K562 (cell line): ENCODE measurements around the gene AUNIP. TPM values are rescaled to one million over a fixed set of nuclear protein-coding genes. Genes with fewer than 3 reads are reported as not detected.

Experiments
- CHD1 ChIP-seq: fragments of 200-600 bp; sonication (generic); IDR thresholded peaks from one replicate; pipeline ENCODE4 v1.6.1; 2012; ENCODE audit warnings: mild to moderate bottlenecking, moderate library complexity, low read length, inconsistent platforms
- FOXK1 ChIP-seq: sonication (generic); formaldehyde crosslinking; IDR thresholded peaks from 2 replicates; pipeline ENCODE4 v1.8.0; 2022; ENCODE audit warnings: missing genetic modification reagents, mild to moderate bottlenecking, borderline replicate concordance
- GABPB1 ChIP-seq: sonication (generic); formaldehyde crosslinking; IDR thresholded peaks from 2 replicates; pipeline ENCODE4 v1.8.0; 2022; ENCODE audit warnings: mild to moderate bottlenecking, missing genetic modification reagents
- HMGN3 ChIP-seq: IDR thresholded peaks from 2 replicates; pipeline ENCODE4 v1.6.1; 2011; ENCODE audit warnings: borderline replicate concordance, low read depth, mild to moderate bottlenecking, mixed read lengths, low read length; ENCODE audit not compliant: insufficient read length; ENCODE audit errors: extremely low read depth
- KAT2B ChIP-seq: IDR thresholded peaks from one replicate; pipeline ENCODE4 v1.6.1; 2012; ENCODE audit warnings: low read depth, mild to moderate bottlenecking, control low read depth, inconsistent platforms, low read length, moderate library complexity
- RFX7 ChIP-seq: fragments of 250-450 bp; sonication (Bioruptor Pico); IDR thresholded peaks from 2 replicates; pipeline ENCODE4 v1.5.1; 2021; ENCODE audit warnings: mild to moderate bottlenecking
- SNRNP70 ChIP-seq: fragments of 200-400 bp; formaldehyde crosslinking; optimal IDR thresholded peaks from 2 replicates; pipeline ENCODE3; 2017; ENCODE audit warnings: low read depth, low read length
- ZBTB17 ChIP-seq: fragments of 450-650 bp; formaldehyde crosslinking; IDR thresholded peaks from 2 replicates; pipeline ENCODE4 v1.4.0; 2020; ENCODE audit warnings: mild to moderate bottlenecking
- ZNF232 ChIP-seq: sonication (generic); formaldehyde crosslinking; IDR thresholded peaks from 2 replicates; pipeline ENCODE4 v1.8.0; 2022; ENCODE audit warnings: mild to moderate bottlenecking, missing genetic modification reagents
- ZZZ3 ChIP-seq: fragments of 450-650 bp; IDR thresholded peaks from 2 replicates; pipeline ENCODE4 v1.6.1; 2016; ENCODE audit warnings: antibody characterized with exemption, mild to moderate bottlenecking, moderate library complexity
- polyA plus RNA-seq, 8 experiments: library from polyadenylated mRNA; depleted of rRNA in 4 of 8; stranded (reverse) in 5 of 8; unstranded in 3 of 8; fragments of >200 nt; fragmentation: Nextera tagmentation in 2 of 8; fragmentation: Illumina TruSeq in 1 of 8; extraction: Ambion mirVana in 2 of 8; extraction: Trizol in 1 of 8; gene quantifications; 2 replicates each; pipeline versions ENCODE4 v1.2.1 to v1.2.3, GENCODE V29; 2011 to 2014; ENCODE audit warnings: inconsistent platforms in 1 of 8, missing spikeins in 1 of 8
- total RNA-seq, 7 experiments: library from RNA; depleted of rRNA in 6 of 7; stranded (reverse); fragments of >200 nt in 6 of 7; fragmentation: Illumina TruSeq in 2 of 7; extraction: Trizol in 2 of 7; gene quantifications; 2 replicates each; pipeline versions ENCODE4 v1.2.1 to v1.2.3, GENCODE V29; 2011 to 2021; ENCODE audit warnings: low replicate concordance in 1 of 7
- TF ChIP-seq, protein P1 (sequence below), 2 experiments: fragments of 150-350 bp in 1 of 2; IDR thresholded peaks; 2 replicates each; pipeline ENCODE4 v1.6.1; 2012 to 2016; ENCODE audit warnings: low read depth in 2 of 2, low read length in 2 of 2, mild to moderate bottlenecking in 1 of 2, moderate library complexity in 1 of 2
- TF ChIP-seq, protein P2 (sequence below): fragments of 450-650 bp; IDR thresholded peaks from 2 replicates; pipeline ENCODE4 v1.6.1; 2017; ENCODE audit warnings: antibody characterized with exemption, mild to moderate bottlenecking
- TF ChIP-seq, protein P3 (sequence below): conservative IDR thresholded peaks from 2 replicates; pipeline ENCODE4 v1.6.1; 2011; ENCODE audit warnings: low read depth, mild to moderate bottlenecking, low read length; ENCODE audit not compliant: control insufficient read depth
- TF ChIP-seq, protein P4 (sequence below): fragments of 250-450 bp; sonication (Bioruptor Pico); IDR thresholded peaks from 2 replicates; pipeline ENCODE4 v1.4.0; 2020; ENCODE audit warnings: borderline replicate concordance
- TF ChIP-seq, protein P5 (sequence below): fragments of 250-450 bp; sonication (Bioruptor Pico); IDR thresholded peaks from 2 replicates; pipeline ENCODE4 v1.4.0; 2020

Gene AUNIP
- total and polyA plus RNA-seq, 9 of the 15 experiments (the other 6 are each of a cell fraction or from before 2014, with no cell fraction given), result 12.1 to 53.8 (median 47.1) TPM

DNA sequence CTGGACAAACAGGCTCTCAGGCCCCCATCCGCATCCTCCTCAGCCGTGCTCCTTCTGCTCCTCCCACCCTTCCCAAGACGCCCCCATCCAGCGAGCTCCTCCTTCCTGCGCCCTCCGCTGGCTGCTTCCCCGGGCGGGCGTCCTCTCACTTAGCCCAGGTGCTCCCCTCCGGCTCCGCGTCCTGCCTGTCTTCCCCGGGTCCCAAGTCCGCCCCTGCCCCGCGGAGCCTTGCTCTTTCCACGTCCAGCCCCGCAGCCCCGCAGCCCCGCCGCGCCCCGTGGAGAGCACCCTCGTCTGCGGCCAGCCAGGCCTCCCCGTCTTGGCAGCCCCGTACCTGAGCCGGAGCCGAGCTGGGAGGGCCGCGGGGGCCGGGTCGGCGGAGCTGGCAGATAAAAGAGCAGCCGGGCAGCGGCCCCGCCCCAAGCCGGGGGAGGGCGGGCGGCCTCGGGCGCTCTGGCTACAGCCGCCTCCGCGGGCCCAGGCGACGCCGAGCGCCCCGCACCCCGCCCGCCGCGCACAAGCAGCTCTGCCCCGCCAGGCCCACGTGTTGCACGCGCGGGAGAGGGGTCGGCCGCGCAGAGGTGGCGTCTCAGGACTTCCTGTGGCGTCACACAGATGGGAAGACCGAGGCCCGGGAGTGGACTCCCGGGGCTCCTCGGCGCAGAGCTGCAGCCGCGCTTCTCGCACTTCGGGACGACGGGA lies 16.0 kb upstream of the AUNIP start, which contains the start of gene PAQR7 (continued):
- TF ChIP-seq, protein P1, sequence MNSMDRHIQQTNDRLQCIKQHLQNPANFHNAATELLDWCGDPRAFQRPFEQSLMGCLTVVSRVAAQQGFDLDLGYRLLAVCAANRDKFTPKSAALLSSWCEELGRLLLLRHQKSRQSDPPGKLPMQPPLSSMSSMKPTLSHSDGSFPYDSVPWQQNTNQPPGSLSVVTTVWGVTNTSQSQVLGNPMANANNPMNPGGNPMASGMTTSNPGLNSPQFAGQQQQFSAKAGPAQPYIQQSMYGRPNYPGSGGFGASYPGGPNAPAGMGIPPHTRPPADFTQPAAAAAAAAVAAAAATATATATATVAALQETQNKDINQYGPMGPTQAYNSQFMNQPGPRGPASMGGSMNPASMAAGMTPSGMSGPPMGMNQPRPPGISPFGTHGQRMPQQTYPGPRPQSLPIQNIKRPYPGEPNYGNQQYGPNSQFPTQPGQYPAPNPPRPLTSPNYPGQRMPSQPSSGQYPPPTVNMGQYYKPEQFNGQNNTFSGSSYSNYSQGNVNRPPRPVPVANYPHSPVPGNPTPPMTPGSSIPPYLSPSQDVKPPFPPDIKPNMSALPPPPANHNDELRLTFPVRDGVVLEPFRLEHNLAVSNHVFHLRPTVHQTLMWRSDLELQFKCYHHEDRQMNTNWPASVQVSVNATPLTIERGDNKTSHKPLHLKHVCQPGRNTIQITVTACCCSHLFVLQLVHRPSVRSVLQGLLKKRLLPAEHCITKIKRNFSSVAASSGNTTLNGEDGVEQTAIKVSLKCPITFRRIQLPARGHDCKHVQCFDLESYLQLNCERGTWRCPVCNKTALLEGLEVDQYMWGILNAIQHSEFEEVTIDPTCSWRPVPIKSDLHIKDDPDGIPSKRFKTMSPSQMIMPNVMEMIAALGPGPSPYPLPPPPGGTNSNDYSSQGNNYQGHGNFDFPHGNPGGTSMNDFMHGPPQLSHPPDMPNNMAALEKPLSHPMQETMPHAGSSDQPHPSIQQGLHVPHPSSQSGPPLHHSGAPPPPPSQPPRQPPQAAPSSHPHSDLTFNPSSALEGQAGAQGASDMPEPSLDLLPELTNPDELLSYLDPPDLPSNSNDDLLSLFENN (IDR thresholded peaks at IDR 0.05; ENCODE audit: low read depth in 2 of 2, low read length in 2 of 2), result no peak
- TF ChIP-seq, protein P2, sequence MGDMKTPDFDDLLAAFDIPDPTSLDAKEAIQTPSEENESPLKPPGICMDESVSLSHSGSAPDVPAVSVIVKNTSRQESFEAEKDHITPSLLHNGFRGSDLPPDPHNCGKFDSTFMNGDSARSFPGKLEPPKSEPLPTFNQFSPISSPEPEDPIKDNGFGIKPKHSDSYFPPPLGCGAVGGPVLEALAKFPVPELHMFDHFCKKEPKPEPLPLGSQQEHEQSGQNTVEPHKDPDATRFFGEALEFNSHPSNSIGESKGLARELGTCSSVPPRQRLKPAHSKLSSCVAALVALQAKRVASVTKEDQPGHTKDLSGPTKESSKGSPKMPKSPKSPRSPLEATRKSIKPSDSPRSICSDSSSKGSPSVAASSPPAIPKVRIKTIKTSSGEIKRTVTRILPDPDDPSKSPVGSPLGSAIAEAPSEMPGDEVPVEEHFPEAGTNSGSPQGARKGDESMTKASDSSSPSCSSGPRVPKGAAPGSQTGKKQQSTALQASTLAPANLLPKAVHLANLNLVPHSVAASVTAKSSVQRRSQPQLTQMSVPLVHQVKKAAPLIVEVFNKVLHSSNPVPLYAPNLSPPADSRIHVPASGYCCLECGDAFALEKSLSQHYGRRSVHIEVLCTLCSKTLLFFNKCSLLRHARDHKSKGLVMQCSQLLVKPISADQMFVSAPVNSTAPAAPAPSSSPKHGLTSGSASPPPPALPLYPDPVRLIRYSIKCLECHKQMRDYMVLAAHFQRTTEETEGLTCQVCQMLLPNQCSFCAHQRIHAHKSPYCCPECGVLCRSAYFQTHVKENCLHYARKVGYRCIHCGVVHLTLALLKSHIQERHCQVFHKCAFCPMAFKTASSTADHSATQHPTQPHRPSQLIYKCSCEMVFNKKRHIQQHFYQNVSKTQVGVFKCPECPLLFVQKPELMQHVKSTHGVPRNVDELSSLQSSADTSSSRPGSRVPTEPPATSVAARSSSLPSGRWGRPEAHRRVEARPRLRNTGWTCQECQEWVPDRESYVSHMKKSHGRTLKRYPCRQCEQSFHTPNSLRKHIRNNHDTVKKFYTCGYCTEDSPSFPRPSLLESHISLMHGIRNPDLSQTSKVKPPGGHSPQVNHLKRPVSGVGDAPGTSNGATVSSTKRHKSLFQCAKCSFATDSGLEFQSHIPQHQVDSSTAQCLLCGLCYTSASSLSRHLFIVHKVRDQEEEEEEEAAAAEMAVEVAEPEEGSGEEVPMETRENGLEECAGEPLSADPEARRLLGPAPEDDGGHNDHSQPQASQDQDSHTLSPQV, result peak; percentile 99
- peak; percentile 80; the same call in 1 of the 2 replicates for TF ChIP-seq ZBTB17 (CRISPR knock-in tag)
- no peak for TF ChIP-seq FOXK1 (CRISPR knock-in tag)
- TF ChIP-seq KAT2B, result no peak
- TF ChIP-seq ZZZ3, result no peak
- peak; percentile 92 for TF ChIP-seq HMGN3
- TF ChIP-seq CHD1, result no peak
- peak; percentile 93 for TF ChIP-seq ZNF232 (CRISPR knock-in tag)
- TF ChIP-seq, protein P3, sequence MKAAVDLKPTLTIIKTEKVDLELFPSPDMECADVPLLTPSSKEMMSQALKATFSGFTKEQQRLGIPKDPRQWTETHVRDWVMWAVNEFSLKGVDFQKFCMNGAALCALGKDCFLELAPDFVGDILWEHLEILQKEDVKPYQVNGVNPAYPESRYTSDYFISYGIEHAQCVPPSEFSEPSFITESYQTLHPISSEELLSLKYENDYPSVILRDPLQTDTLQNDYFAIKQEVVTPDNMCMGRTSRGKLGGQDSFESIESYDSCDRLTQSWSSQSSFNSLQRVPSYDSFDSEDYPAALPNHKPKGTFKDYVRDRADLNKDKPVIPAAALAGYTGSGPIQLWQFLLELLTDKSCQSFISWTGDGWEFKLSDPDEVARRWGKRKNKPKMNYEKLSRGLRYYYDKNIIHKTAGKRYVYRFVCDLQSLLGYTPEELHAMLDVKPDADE, result peak; percentile 68
- peak; percentile 88 for TF ChIP-seq GABPB1
- TF ChIP-seq, protein P4, sequence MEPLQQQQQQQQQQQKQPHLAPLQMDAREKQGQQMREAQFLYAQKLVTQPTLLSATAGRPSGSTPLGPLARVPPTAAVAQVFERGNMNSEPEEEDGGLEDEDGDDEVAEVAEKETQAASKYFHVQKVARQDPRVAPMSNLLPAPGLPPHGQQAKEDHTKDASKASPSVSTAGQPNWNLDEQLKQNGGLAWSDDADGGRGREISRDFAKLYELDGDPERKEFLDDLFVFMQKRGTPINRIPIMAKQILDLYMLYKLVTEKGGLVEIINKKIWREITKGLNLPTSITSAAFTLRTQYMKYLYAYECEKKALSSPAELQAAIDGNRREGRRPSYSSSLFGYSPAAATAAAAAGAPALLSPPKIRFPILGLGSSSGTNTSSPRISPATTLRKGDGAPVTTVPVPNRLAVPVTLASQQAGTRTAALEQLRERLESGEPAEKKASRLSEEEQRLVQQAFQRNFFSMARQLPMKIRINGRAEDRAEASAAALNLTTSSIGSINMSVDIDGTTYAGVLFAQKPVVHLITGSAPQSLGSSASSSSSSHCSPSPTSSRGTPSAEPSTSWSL (CRISPR knock-in tag), result no peak
- no peak for TF ChIP-seq SNRNP70
- TF ChIP-seq, protein P5, sequence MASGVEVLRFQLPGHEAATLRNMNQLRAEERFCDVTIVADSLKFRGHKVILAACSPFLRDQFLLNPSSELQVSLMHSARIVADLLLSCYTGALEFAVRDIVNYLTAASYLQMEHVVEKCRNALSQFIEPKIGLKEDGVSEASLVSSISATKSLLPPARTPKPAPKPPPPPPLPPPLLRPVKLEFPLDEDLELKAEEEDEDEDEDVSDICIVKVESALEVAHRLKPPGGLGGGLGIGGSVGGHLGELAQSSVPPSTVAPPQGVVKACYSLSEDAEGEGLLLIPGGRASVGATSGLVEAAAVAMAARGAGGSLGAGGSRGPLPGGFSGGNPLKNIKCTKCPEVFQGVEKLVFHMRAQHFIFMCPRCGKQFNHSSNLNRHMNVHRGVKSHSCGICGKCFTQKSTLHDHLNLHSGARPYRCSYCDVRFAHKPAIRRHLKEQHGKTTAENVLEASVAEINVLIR (CRISPR knock-in tag), result peak; percentile 45; the same call in 1 of the 2 replicates
- no peak for TF ChIP-seq RFX7 (CRISPR knock-in tag)
